ENCODE data around the gene ICOS. TPM values are rescaled to one million over a fixed set of nuclear protein-coding genes. Genes with fewer than 3 reads are reported as not detected.

Gene ICOS
- total and polyA plus RNA-seq, 2 of the 4 experiments (the other 2 are of a cell fraction) = not detected

- intact Hi-C loops (cut with micrococcal nuclease) (no loop called here), in situ Hi-C loops (cut with MboI; ENCODE audit: low sequenced_read_pairs) (no loop called here), dilution Hi-C loops (cut with HindIII; ENCODE audit: low sequenced_read_pairs, unreplicated experiment) (no loop called here)
- H3K27me3 ChIP-seq (ENCODE audit: control insufficient read depth, insufficient read depth, low read length) = no peaks in the 10 kb centered on the region; the same call in 1 of the 2 replicates
- H2BK15ac ChIP-seq (ENCODE audit: low read depth, low read length) = no peak overlapping the region
- H4K5ac ChIP-seq (ENCODE audit: low read depth, low read length) = no peak overlapping the region
- H3K18ac ChIP-seq (ENCODE audit: low read depth, low read length) = no peak overlapping the region
- no peak overlapping the region for H3K9ac ChIP-seq (ENCODE audit: low read depth, low read length)
- H3K9me1 ChIP-seq (ENCODE audit: insufficient read depth, low read length) = no peaks in the 10 kb centered on the region
- H3K4ac ChIP-seq (ENCODE audit: low read depth, low read length) = no peak overlapping the region
- H3K4me2 ChIP-seq (ENCODE audit: low read depth, low read length) = no peak overlapping the region
- H3K27ac ChIP-seq (ENCODE audit: insufficient read depth, low read length) = no peak overlapping the region
- H3K36me3 ChIP-seq (ENCODE audit: control insufficient read depth, insufficient read depth, low read length) = no peaks in the 10 kb centered on the region
- ChIA-PET POLR2A (ENCODE audit: unreplicated experiment) (no interaction called here), CTCF (no interaction called here)
- no peak overlapping the region for H4K91ac ChIP-seq (ENCODE audit: insufficient read depth, low read depth, low read length)
- H2BK5ac ChIP-seq (ENCODE audit: low read depth, low read length, poor library complexity, severe bottlenecking) = no peak overlapping the region
- H3K14ac ChIP-seq (replicated peaks; ENCODE audit: low read depth, low read length) = no peak overlapping the region
- BruUV-seq (replicated peaks) = no TSS peak
- no peak for TF ChIP-seq ELK1 (IDR thresholded peaks at IDR 0.05; ENCODE audit: borderline replicate concordance, low read depth, low read length)
- no peak for TF ChIP-seq CEBPB (IDR thresholded peaks at IDR 0.05; ENCODE audit: low read depth, low read length)
- TF ChIP-seq, protein P1, sequence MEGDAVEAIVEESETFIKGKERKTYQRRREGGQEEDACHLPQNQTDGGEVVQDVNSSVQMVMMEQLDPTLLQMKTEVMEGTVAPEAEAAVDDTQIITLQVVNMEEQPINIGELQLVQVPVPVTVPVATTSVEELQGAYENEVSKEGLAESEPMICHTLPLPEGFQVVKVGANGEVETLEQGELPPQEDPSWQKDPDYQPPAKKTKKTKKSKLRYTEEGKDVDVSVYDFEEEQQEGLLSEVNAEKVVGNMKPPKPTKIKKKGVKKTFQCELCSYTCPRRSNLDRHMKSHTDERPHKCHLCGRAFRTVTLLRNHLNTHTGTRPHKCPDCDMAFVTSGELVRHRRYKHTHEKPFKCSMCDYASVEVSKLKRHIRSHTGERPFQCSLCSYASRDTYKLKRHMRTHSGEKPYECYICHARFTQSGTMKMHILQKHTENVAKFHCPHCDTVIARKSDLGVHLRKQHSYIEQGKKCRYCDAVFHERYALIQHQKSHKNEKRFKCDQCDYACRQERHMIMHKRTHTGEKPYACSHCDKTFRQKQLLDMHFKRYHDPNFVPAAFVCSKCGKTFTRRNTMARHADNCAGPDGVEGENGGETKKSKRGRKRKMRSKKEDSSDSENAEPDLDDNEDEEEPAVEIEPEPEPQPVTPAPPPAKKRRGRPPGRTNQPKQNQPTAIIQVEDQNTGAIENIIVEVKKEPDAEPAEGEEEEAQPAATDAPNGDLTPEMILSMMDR (conservative IDR thresholded peaks at IDR 0.05; ENCODE audit: low read depth, low read length) = no peak
- TF ChIP-seq MAFK (IDR thresholded peaks at IDR 0.05; ENCODE audit: low read depth, low read length) = no peak
- no peak for TF ChIP-seq RAD21 (IDR thresholded peaks at IDR 0.05; ENCODE audit: low read length)
- no peak for TF ChIP-seq MXI1 (IDR thresholded peaks at IDR 0.05; ENCODE audit: borderline replicate concordance, low read depth, low read length)
- TF ChIP-seq RCOR1 (IDR thresholded peaks at IDR 0.05; ENCODE audit: insufficient replicate concordance, low read length) = no peak
- H4K8ac ChIP-seq (ENCODE audit: low read depth in 2 of 2, low read length in 2 of 2) = no peak overlapping the region
- no peak overlapping the region for H3K56ac ChIP-seq (ENCODE audit: extremely low read depth, insufficient read depth, low read length)
- no peaks in the 10 kb centered on the region for H3K9me3 ChIP-seq (ENCODE audit: control insufficient read depth, insufficient read depth, low read length)
- DNase-seq = no peak
- no peak overlapping the region for H2BK120ac ChIP-seq (ENCODE audit: low read depth, low read length)
- no peaks in the 10 kb centered on the region for H4K20me1 ChIP-seq (ENCODE audit: insufficient read depth, low read length)
- no peak overlapping the region for H2AFZ ChIP-seq (replicated peaks; ENCODE audit: low read length, poor library complexity)
- H3K23ac ChIP-seq (ENCODE audit: low read depth, low read length) = no peak overlapping the region
- H2AK9ac ChIP-seq (replicated peaks; ENCODE audit: low read depth, low read length, poor library complexity) = no peak overlapping the region
- ATAC-seq (ENCODE audit: low read depth) = no peak
- no peak overlapping the region for H3K4me3 ChIP-seq (ENCODE audit: insufficient read depth, low read depth, low read length)
- H2AK5ac ChIP-seq (ENCODE audit: low read depth, low read length) = no peak overlapping the region
- H3K4me1 ChIP-seq (ENCODE audit: control insufficient read depth, insufficient read depth, low read length) = no peaks in the 10 kb centered on the region
- no peak overlapping the region for H2BK20ac ChIP-seq (ENCODE audit: low read depth, low read length)
- no peaks in the 10 kb centered on the region for H3K79me1 ChIP-seq (ENCODE audit: low read depth in 1 of 2, low read length in 2 of 2)
These were observed 63.3 kb downstream of the ICOS start for GRCh38 chr2:203999835-204000234.

All from IMR-90 (cell line).